ENCODE measurements around the gene EP300.
"Not testable (repeated sequence)": the region's sequence is repeated elsewhere in the genome, so short reads cannot be mapped to it uniquely, and the experiment has no call there.

The EP300 gene

DNA sequence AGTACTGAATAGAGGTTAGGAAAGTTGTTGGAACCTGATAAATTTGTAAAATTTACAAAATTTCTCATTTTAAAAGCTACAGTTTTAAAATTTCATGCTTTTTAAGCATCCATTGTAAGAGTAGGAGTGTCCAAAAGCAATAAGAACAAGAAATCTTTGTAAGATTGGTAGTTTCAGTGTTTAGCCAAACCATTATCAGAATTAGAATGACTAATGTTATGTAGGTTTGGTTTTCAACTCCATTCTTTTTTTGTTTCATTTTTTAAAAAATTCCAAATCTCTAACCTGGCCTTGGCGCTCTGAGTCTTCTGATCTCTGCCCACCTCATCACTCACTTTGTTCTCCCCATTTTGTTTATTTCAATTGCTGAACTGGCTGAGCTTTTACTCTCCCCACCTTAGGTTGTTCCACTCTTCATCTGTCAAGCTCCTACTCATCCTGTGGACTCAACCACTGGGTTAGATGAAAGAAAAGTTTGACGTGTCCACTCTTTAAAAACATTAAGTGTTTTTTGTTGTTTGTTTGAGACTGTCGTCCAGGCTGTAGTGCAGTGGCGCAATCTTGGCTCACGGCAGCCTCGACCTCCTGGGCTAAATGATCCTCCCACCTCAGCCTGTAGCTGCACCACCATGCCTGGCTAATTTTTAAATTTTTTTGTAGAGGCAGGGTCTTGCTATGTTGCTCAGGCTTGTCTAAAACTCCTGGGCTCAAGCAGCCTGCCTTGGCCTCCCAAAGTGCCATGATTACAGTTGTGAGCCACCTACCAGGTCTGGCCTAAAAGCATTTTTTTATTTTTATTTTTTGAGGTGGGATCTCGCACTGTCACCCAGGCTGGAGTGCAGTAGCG, 14.0 kb downstream of the EP300 start:
- no peak for TF ChIP-seq CTCF (IDR thresholded peaks at IDR 0.05; ENCODE audit: insufficient read depth, missing control alignments)
- FAIRE-seq (no peak), DNase-seq (ENCODE audit: insufficient read length, low spot score) (no peak)

GRCh38 chr22:41106969-41107325, 14.6 kb downstream of the EP300 start:
- not testable (repeated sequence) for FAIRE-seq; DNase-seq (ENCODE audit: insufficient read length, low spot score)

DNA sequence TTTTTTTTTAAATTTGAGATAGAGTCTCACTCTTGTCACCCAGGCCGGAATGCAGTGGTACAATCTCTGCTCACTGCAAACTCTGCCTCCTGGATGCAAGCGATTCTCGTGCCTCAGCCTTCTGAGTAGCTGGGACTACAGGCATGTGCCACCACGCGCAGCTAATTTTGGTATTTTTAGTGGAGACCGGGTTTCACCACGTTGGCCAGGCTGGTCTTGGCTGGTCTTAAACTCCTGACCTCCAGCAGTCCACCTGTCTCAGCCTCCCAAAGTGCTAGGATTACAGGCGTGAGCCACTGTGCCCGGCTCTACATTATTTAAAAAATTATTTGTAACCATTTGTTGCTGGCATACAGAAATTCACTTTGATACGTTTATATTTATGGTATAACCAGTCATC, 18.6 kb downstream of the EP300 start:
- FAIRE-seq (no peak), DNase-seq (ENCODE audit: insufficient read length, low spot score) (no peak)
- TF ChIP-seq CTCF (IDR thresholded peaks at IDR 0.05; ENCODE audit: insufficient read depth, missing control alignments) = no peak

DNA sequence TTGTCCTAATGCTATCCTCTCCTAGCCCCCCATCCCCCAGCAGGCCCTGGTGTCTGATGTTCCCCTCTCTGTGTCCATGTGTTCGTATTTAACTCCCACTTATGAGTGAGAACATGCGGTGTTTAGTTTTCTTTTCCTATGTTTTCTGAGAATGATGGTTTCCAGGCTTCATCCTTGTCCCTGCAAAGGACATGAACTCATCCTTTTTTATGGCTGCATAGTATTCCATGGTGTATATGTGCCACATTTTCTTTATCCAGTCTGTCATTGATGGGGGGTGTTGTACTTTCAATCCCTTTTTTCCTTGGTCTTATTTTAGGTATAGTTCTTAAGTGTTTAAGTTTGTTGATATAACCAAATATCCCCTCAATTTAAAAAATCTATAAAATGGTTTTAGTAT, 23.9 kb downstream of the EP300 start:
- DNase-seq (ENCODE audit: insufficient read length, low spot score) = no peak
- FAIRE-seq = no peak
- TF ChIP-seq CTCF (IDR thresholded peaks at IDR 0.05; ENCODE audit: insufficient read depth, missing control alignments) = no peak

GRCh38 chr22:41117127-41117965, 25.0 kb downstream of the EP300 start:
- FAIRE-seq (no peak), DNase-seq (ENCODE audit: insufficient read length, low spot score) (no peak)
- TF ChIP-seq CTCF (IDR thresholded peaks at IDR 0.05; ENCODE audit: insufficient read depth, missing control alignments) = no peak

DNA sequence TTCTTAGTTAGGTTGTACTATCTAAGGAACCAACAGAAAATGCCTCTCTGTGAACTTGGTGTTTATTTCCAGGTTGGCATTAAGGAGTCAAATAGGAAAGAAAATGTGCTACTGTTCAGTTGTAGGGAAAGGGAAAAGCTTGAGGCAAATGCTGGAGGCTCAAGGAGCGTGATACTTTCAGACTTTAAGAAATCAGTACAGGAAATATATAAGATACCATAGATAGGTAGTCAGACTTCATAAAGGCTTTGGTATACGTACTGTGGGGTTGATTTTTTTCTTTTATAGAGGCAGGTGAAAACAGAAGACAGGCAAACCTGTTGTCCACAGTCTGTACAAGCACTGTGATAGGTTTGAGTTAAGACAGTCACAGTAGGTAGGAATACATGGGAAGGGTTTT, 30.8 kb downstream of the EP300 start:
- DNase-seq (ENCODE audit: insufficient read length, low spot score) (no peak), FAIRE-seq (no peak)
- TF ChIP-seq CTCF (IDR thresholded peaks at IDR 0.05; ENCODE audit: insufficient read depth, missing control alignments) = no peak

DNA sequence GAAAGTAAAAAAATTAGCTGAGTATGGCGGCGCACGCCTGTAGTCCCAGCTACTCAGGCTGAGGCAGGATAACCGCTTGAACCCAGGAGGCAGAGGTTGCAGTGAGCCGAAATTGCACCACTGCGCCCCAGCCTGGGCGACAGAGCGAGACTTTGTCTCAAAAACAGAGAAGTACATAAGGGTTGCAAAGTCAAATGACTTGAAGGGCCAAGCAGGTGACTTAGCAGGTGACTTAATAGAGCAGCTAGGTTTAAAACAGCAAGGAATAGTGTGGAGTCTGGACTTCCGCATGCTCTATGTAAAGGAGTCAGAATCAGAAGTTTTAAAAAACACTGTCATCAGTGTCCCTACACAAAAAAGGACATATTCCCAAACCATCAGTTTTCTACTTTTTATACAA, 31.7 kb downstream of the EP300 start:
- TF ChIP-seq CTCF (IDR thresholded peaks at IDR 0.05; ENCODE audit: insufficient read depth, missing control alignments) = no peak
- DNase-seq (ENCODE audit: insufficient read length, low spot score) (no peak), FAIRE-seq (no peak)

Measured in D721Med (cell line).